GM19328 (cell line): Measurements from ENCODE around the gene MPV17L2.
A peak's percentile ranks its signal among the peaks of the same experiment; 100 is the strongest.
"Not testable (repeated sequence)": the region's sequence is repeated elsewhere in the genome, so short reads cannot be mapped to it uniquely, and the experiment has no call there.

Experiments used
- ATAC-seq: cut with Tn5 transposase; IDR thresholded peaks from one replicate; pipeline ENCODE4 v1.9.1; 2021; ENCODE audit warnings: mild to moderate bottlenecking, moderate library complexity; ENCODE audit not compliant: unreplicated experiment

The MPV17L2 gene

DNA sequence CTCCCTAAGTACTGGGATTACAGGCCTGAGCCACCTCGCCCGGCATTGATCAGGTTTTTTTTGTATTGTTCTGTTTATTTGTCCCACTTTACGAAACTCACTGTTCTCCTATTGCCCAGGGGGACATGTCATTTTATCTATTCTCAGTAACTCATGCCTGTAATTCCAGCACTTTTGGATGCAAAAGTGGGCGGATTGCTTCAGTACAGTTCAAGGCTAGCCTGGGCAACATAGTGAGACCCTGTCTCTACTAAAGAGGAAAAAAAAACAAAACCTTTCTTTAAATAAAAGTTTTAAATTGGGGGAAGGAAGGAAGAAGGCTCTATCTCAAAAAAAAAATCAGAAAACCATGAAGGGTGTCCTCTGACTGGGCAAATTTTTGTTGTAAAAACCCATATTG, 2.7 kb upstream of the MPV17L2 start:
- ATAC-seq = no peak

DNA sequence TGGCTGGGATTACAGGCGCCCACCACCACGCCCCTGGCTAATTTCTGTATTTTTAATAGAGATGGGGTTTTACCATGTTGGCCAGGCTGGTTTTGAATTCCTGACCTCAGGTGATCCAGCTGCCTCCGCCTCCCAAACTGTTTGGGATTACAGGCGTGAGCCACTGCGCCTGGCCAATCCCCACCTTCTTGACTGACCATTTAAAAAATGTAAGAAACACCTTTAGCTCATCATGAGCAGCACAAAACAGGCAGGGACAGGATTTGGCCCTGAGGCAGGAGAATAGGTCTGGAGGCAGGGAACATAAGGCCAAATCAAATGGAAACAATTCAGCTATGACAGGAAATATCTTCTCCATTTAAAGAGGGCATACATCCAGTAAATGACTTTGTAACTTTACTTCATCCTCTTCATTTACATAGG, 1.4 kb upstream of the MPV17L2 start:
- no peak for ATAC-seq

DNA sequence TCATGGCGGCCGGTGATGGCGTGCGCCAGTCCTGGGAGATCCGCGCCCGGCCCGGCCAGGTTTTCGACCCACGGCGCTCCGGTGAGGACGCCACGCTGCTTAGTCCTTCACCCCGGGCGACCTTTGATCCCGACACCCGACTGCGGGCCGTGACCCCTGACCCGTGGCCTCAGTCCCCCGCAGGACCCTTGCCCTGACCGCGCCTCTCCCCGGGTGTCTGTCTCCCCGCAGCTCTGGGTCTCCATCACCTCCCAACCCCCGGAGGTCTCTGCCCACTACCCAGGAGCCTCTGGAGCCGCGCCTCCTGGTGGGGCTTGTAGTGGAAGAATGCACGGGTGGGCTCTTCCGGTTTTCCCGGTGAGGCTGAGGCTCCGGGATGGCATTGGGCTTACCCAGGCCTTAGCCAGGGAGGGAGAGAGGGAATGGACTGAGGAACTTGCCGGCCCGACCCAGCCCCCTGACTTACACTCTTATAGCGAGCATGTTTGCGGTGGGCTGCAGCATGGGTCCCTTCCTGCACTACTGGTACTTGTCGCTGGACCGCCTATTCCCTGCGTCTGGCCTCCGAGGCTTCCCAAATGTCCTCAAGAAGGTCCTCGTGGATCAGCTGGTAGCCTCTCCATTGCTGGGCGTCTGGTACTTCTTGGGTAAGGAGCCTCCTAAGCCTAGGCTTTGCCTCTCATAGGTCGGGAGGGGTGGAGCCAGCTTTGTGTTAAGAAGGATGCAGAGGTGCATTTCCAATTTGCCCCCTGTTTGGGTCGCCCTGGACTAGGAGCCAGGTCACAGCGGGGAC, 566 bp downstream of the MPV17L2 start:
- no peak for ATAC-seq

DNA sequence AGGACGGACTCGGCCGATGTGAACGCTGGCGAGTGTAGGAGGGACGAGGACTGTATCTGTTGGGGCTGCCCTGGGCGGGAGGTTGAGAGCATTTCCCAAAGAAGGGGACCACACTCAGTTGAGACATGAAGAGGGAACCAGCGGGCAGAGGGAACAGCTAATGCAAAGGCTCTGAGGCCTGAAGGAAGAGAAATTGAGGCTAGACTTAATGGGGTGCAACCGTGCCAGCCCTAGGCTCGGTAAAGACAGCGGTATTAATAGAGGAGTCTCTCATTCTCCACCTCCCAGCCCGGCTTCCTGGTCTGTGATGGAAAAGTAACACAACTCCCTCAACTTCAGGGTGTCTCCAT, 1.1 kb downstream of the MPV17L2 start:
- no peak for ATAC-seq

DNA sequence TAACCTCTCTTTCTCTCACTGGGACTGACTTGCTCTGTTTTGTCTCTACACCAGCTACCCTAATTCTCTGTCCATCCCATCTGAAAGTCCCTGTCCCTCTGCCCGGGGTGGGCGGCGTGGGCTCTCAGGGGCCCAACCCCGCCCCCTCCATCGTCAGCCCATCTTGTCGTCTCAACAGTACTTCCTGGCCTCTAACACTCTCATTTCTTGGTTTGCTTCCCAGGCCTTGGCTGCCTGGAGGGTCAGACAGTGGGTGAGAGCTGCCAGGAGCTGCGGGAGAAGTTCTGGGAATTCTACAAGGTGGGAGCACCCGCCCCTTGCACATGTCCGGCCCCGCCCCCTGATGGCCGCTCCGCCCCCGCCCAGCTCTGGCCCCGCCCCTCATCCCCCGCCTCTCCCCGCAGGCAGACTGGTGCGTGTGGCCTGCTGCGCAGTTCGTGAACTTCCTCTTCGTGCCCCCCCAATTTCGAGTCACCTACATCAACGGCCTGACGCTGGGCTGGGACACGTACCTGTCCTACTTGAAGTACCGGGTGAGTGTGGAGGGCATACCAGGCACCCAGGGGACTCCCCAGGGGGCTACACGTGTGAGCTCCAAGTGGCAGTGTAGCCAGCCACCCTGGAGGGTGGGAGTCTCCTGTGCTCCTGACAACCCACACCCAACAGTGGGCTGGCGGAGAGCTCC, 1.7 kb downstream of the MPV17L2 start:
- ATAC-seq = no peak

DNA sequence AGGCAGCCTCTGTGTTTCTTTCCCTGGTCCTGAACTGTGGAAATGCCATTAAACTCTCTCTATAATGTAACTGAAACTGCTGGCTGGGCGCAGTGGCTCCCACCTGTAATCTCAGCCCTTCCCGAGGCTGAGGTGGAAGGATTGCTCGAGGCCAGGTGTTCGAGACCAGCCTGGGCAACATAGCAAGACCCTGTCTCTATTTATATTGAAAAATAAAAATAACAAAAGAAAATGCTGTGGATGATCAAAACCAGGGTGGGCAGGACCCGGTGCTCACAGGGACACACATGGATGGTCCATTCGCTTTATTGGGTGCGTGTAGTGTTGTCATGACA, 3.5 kb downstream of the MPV17L2 start:
- no peak for ATAC-seq

DNA sequence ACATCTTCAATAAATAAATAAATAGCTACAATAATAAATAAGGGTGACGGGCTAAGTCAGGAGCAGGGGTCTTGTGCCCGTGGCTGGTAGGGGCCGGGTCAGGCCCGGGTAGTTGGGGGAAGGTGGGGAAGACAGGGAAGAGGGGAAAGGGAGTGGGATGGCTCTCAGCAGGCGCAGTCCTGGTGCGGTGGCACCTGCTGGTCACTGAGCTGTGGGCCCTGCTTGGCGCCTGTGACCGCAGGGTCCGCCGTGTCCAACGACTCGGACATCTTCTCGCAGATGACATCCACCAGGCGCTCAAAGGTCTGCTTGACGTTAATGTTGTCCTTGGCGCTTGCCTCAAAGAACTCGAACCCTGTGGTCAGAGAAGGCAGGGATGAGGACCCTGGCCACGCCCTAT, 4.3 kb downstream of the MPV17L2 start:
- ATAC-seq = no peak

DNA sequence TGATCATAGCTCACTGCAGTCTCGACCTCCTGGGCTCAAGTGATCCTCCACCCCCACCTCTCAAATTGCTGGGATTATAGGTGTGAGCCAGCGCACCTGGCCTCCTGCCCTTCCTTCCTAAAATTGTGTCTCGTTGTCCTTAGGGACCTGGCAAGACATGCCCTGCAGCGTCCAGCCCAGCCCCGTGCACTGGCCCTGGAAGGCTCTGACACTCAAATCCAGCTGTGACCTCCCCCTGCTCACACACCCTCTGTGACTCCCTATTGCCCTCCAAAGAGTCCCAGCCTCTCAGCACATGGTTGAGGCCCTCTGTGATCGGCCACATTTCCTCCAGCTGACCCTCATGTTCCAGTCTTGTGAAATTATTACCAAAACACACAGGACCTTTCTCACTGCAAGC, 4.9 kb downstream of the MPV17L2 start:
- ATAC-seq = no peak

DNA sequence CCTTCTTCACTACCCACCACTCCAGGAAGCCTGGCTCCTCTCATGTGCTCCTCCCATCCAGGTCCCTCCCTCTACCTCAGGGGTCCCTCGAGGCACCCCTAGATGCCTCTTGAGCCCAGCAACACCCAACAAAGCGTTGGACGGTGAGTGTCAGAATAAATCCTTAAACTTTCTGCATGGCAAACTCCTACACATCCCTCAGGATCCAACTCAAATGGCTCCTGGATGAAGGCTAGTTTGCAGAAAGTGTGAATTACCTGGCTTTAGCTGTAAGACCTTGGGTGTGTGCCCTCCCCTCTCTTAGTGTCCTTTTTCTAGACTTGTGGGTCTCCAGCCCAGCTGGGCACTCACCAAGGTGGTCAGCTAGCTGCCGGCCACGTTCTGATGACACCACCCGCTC, 5.4 kb downstream of the MPV17L2 start:
- no peak for ATAC-seq

DNA sequence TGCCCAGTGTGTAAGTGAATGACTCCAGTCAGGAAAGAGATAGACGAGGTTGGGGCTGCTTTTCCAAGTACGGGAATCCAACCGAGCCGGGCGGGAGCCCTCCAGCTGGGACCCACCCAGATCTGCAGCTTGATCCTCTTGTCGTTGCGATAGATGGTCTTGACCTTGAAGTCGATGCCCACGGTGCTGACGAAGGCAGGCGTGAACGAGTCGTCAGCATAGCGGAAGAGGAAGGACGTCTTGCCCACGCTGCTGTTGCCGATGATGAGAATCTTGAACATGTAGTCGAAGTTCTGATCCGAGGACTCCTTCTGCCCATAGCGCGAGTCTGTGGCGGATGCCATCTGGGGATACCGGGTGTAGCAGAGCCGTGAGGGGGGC, 9.4 kb downstream of the MPV17L2 start:
- no peak for ATAC-seq

DNA sequence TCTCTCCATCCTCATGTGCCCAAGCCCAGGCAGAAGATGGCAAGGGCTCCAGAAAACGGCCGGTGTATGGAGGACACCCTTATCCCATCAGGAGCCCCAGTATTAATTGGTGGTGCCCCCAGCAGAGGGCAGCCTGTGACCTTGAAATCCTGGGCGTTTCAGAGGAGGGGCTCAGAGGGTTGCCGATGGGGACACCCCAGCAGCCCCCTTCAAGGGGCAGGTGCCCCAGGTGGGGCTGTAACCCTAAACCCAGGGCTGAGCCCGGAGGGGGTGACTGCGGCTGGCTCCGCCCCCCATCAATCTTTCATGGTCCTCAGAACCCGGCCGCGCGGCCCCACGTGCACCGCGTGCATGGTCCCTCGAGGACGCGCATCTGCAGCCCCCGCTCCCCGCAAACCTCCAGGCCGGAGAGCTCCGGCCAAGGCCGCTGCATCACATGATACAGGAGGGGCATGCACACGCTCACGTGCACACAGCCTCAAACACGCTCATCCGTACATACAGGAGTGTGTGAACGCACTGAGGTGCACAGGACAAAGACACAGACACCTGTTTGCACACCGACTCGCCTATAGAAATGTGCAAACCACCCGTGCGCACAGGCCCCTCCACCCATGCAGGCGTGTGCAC, 9.9 kb downstream of the MPV17L2 start:
- no peak for ATAC-seq

DNA sequence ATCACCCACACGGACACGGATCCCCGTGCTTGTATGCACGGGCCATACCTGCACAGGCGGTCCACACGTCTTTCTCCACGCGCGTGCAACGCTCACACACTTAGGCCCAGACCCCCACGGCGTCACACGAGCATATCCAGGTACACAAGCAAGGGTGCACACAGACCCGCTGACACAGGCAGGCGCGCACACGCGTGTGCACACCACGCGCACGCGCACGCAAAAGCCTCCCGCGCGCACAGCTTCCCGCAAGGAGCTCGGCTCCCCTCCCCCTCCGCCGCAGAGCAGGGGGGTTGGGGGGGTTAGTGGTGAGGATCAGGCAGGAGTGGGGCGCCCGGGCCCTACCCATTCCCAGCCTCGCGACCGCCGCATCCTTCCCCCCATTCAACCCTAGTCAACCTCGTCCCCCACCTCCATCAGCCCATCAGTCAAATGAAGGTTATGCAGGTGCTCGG, 10.4 kb downstream of the MPV17L2 start:
- no peak for ATAC-seq

DNA sequence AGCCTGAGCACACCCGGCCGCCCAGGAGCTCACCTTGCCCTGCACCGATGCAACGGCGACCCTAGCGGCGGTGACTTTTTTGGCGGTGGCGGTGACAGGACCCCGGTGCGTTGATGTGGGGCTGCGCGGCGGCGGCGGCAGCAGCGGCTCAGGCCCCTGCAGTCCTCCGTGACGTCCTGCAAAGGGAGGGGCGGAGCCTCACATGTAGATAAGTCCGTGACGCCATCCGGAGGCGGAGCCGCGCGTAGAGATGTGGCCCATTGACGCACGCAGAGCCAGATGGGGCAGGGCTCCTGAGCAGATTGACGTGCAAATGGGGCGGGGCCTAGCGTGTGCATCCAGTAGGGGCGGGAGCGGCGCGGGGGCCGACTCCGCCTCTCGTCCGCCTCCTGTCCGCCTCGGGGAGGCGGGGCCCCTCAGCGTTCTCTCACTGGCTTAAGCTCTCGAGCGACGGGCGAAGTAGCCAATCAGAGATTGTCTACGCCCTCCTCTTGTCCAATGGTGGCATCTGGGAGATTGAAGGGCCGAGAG, 10.9 kb downstream of the MPV17L2 start, which contains the start of gene RAB3A:
Gene RAB3A (minus strand): TSS at position 180 of the 531 bp plus-strand sequence. CDS start 1,302 bp downstream, outside the sequence.
- ATAC-seq = peak; percentile 91

DNA sequence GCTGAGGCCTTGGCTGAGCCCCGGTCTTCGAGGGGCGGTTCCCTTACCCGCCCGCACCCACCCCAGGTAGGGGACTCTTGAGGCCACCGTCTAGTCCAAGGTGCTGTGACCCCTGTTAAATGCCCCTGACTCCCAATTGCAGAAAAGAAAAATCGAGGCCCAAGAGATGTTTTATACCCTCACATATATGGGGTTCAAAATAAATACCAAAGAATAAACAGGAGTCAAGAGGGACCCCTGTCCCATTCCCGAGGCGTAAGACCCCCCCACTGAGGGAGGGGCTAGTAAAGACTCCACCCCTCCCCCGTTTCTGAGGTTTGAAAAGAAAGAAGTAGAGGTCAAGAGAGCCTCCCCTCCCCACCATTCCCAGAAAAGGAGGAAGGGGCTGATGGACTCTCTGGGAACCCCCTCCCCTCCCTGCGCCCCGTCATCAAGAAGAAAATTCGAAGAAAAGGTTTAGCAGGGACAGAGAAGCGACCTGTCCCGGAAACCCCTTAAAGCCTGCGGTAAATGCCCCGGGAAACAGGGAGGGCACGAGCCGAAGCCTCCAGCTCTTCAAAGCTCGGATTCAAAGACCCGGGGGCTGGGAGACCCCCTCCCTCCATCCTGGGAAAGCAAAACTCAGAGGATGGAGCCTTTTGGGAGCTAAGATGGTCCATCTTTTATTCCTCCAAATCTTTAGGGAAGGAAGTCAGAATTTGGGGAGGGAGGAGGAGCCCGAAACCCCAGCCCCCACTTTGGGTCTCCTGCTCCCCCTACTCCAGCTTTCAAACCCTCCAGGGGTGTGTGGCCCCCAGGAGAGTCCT, 11.6 kb downstream of the MPV17L2 start:
- peak; percentile 8 for ATAC-seq

DNA sequence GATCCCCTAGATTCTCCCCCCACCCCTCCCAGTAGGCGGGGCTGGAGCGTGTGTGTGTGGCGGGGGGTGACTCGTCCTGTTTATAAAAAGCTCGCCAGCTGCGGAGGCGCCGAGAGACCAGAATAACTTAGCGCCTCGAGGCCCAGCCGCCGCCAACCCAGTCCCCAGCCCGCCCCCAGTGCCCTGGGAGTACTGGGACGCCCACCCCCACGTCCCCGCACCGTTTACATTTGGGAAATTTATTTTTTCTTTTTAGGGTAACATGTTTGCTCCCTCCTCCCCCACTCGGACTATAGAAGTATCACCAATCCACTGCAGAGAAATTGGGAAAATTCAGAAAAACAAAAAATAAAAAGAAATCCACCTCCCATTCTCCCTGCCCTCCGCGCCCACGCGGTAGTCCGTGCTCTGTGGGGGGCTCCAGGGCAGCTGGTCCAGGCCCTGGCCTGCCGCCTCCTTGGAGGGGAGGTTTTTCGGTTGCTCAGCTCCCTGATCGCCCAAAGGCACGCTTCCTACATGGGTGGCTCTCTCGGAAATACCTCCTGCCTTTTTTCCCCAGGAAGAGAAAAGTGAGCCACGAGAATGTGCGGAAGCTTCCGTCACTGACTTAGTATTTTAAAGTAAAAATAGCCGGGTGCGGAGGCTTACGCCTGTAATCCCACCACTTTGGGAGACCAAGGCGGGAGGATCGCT, 12.3 kb downstream of the MPV17L2 start:
- no peak for ATAC-seq

DNA sequence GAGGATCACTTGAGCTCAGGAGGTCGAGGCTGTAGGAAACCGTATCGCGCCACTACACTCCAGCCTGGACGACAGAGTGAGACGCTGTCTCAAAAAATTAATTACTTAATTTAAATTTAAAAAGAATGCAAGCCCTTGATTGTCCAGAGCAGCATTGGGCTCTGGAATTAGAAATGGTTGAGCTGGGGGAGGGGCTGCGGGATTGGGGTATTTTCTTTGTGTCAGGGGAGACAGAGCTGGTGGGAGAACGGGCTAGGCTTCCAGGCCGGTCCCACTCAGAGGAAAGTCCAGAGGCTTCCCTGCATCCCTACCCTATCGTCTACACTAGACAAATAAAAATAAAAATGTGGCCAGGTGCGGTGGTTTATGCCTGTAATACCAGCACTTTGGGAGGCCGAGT, 13.0 kb downstream of the MPV17L2 start:
- ATAC-seq = no peak

DNA sequence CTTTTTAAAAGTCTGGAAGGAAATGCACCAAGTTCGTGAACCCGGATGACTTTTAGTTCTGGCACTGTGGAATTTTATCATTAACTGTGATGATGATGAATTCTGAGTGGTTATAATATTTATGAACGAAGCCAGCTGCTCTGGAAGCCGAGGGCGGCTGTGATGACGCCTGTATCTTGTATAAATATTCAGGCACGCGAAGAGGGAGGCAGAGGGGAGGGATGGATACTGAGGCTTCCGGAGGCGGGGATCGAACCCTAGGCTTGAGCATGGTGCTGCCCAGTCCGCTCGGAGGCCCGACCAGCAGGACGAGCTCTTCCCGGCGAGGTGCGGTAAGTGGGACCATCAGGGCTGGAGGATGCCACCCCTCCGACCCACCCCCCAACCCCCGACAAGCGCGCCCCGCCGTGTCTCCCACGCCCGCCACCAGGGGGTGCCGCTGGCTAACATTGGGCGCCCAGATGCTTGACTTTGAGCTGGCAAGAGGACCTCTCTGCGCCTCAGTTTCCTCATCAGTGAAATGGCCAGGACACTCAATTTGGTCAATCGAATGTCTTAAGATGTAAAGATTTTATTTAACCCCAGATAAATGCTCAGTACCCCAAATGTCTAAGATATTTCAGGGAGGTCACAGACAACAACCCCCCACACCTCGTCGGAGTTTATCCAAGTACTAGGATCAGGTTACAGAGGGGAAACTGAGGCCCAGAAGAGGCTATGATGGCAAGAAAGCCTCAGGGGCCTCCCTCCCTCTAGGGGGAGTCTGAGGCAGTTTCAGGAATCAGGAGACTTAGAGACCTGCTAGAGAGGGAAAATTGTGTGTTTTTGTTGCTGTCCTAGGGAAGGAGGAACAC, 15.3 kb downstream of the MPV17L2 start:
- ATAC-seq = no peak

DNA sequence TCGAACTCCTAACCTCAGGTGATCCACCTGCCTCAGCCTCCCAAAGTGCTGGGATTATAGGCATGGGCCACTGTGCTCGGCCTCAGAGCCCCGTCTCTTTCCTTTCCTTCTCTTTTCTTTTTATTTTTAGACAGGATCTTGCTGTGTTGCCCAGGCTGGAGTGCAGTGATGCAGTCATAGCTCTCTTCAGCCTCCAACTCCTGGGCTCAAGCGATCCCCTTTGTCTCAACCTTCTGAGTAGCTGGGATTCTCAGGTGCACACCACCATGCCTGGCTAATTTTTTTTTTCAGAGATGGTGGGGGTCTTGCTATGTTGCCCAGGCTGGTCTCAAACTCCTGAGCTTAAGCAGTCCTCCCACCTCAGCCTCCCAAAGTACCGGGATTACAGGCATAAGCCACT, 16.9 kb downstream of the MPV17L2 start:
- not testable (repeated sequence) for ATAC-seq

DNA sequence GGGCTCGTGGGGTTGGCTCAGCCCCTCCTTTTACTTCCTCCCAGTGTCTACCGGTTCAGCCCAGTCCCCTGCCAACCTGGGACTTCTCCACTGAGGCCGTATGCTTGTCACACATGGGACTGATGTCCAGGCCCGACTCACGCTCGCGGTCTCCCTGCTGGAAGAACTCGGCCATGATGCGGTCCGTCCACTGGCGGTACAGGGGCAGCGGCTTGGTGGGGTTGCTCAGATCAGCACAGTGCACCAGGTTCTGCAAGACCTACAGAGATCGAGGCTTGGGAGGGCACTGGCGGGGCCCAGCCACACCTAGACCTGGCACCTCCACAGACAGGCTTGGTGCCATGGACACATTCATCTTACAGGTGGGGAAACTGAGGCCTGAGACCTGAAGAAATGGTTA, 18.7 kb downstream of the MPV17L2 start:
- ATAC-seq = no peak
